ENCODE data around the gene HYCC1.
"Not testable (repeated sequence)": the region's sequence is repeated elsewhere in the genome, so short reads cannot be mapped to it uniquely, and the experiment has no call there.

The HYCC1 gene

DNA sequence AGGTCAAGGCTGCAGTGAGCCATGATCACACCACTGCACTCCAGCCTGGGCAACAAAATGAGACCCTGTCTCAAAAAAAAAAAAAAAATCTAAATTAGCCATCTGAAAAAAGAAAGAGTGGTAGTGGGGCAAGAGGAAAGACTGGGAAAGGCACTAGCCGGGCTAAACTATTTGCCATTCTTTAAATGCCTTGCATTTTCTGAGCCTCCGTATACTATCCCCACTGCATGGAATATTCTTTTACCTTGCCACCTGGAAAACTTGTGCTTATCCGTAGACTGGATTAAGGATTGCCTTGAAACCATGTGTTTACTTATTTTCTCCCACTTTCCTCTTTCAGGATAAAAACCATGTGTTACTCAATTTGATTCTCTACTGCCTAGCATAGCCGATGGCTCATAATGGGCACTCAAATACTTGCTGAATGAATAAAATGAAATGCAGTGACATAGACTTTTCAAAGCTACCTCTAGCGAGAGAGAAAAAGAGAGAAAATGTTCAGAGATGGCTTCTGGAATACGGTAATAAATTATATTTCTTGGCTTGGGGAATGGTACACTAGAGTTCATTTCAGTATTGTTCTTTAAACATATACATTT lies 30.6 kb downstream of the HYCC1 start:
- no peak for DNase-seq

DNA sequence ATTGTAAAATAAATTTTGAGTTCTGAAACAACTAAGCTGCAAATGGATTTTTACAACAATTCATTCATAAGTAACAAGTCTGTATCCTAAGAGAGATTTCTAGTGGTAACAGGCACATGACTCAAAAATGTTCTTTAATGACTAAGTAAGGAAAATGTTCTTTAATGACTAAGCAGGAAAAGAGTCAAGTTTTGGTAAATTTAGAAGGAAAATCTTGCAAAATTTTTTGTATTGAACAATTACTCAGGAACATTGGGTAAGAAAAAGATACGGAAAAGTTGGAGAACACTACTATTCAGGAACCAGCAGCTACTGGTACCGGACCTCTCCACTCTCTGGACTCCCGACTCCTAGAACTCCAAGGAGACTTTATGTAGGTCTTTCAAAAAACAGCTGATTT lies 33.5 kb downstream of the HYCC1 start:
- DNase-seq = peak; percentile 74

- no peak for DNase-seq
These were observed 34.1 kb downstream of the HYCC1 start for GRCh38 chr7:22979861-22980260.

- no peak for DNase-seq
These were observed 34.7 kb downstream of the HYCC1 start for GRCh38 chr7:22979251-22979650.

GRCh38 chr7:22974636-22975035 lies 39.3 kb downstream of the HYCC1 start:
- DNase-seq = not testable (repeated sequence)

DNA sequence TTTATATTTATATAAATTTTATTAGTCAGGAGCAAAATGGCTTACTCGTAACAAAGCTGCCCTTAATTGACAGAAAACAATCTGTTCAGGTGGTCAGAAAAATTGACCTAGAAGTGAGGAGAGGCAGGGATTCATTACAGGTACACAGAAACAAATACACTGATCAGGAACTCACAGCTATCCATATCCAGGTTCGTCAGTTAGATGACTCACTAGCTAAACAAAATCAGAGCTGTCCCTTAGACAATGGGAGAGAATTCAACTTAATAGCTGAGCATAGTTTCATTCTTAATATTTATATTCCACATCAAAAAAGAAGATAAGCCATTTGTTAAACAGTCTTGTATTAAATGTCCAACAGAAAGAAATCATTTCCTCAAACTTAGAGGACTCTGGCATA lies 41.7 kb downstream of the HYCC1 start:
- DNase-seq = no peak

GRCh38 chr7:22969010-22969431 lies 44.9 kb downstream of the HYCC1 start:
- DNase-seq = no peak

Measured in fibroblast of upper back skin (primary cell).